Loucy (cell line): ENCODE data around the gene ANAPC4.

ENCODE experiments used
- CTCF ChIP-seq: fragments of 200-600 bp; sonication (generic); conservative IDR thresholded peaks from 2 replicates; pipeline ENCODE4 v1.5.1; 2014; ENCODE audit warnings: mild to moderate bottlenecking, antibody characterized with exemption, low read length
- EZH2phosphoT487 ChIP-seq: fragments of 200-600 bp; IDR thresholded peaks from 2 replicates; pipeline ENCODE4 v1.6.1; 2018; ENCODE audit warnings: antibody characterized with exemption, mild to moderate bottlenecking, moderate library complexity, borderline replicate concordance

GRCh38 chr4:25440478-25441030, 63.5 kb downstream of the ANAPC4 start:
- TF ChIP-seq CTCF (no peak), EZH2phosphoT487 (no peak)
